Fibroblast of mammary gland (primary cell): Measurements from ENCODE around the gene EIF4G3.
"Not testable (repeated sequence)": the region's sequence is repeated elsewhere in the genome, so short reads cannot be mapped to it uniquely, and the experiment has no call there.

ENCODE experiments used
- DNase-seq: peaks from one replicate; pipeline ENCODE4 v3.0.0-alpha.2; 2010; ENCODE audit warnings: low read depth
- H3K4me3 ChIP-seq: 2 replicates; pipeline ENCODE4 v1.5.1; 2011; ENCODE audit warnings: low read depth, mild to moderate bottlenecking, low read length, moderate library complexity; ENCODE audit not compliant: control insufficient read depth
- CTCF ChIP-seq: conservative IDR thresholded peaks from 2 replicates; pipeline ENCODE4 v1.5.1; 2011; ENCODE audit warnings: low read depth, low read length, inconsistent platforms; ENCODE audit not compliant: control insufficient read depth, insufficient read depth

Gene EIF4G3

GRCh38 chr1:21185221-21185731, 8.6 kb upstream of the EIF4G3 start:
- no peak for TF ChIP-seq CTCF
- no peak for DNase-seq
- no peak overlapping the region for H3K4me3 ChIP-seq

DNA sequence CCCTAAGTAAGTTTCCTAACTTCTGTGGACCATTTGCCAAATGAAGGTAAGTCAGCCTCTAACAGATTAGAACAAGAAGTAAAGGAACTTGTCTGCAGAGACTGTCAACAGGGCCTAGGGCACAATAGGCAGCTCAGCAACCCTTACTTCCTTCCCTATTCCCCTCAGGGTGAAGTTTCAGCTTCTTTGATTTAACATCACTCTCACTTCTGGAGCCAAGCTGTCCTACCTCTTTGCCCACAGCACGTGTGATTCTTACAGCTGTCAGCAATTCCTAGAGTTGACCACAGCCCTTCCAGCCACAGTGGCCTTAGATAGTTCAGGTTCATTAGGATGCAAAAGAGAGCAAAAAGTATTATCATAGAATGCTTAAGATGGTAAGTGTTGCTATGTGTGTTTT, 7.6 kb upstream of the EIF4G3 start:
- DNase-seq = no peak
- H3K4me3 ChIP-seq = no peak overlapping the region
- TF ChIP-seq CTCF = no peak

DNA sequence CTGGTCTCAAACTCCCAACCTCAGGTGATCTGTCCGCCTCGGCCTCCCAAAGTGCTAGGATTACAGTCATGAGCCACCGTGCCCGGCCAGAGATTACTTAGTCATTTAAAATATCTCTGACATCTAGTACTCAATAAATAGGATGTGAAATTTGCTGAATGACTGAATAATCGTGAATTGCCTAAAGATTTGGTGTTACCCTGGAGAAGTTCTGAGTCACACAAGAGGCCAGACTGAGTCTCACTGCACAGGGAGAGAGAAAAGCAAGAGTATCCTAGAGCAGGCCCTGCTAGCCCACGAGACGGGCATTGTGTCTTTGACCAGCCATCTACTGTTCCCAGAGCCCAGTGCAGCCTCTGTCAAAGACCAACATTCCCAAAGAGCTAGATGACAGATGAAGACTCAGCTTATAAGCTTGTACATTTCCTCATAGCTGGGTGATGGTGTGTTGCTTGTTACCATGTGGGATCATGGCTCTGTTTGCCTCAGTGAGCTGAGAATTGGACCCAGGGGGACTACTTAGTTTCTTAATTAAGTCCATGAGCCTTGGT, 5.6 kb upstream of the EIF4G3 start:
- no peak overlapping the region for H3K4me3 ChIP-seq
- peak; percentile 56 for DNase-seq
- TF ChIP-seq CTCF = no peak

DNA sequence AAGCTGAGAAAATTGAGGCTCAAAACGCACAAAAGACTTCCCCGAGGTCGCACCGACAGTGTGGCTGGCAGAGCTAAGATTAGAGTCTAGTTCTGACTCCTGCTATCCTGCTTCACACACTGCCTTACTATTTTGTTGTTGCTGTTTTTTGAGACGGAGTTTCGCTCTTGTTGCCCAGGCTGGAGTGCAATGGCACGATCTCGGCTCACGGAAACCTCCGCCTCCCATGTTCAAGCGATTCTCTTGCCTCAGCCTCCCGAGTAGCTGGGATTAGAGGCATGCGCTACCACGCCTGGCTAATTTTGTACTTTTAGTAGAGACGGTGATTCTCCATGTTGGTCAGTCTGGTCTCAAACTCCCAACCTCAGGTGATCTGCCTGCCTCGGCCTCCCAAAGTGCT, 1.6 kb upstream of the EIF4G3 start:
- not testable (repeated sequence) for DNase-seq, H3K4me3 ChIP-seq

GRCh38 chr1:21175670-21176581, 771 bp downstream of the EIF4G3 start:
- no peak for TF ChIP-seq CTCF
- DNase-seq = no peak
- H3K4me3 ChIP-seq = peak overlapping the region; percentile 75

GRCh38 chr1:21175324-21175669, 1.4 kb downstream of the EIF4G3 start:
- peak overlapping the region; percentile 75 for H3K4me3 ChIP-seq
- peak; percentile 57 for DNase-seq
- no peak for TF ChIP-seq CTCF

DNA sequence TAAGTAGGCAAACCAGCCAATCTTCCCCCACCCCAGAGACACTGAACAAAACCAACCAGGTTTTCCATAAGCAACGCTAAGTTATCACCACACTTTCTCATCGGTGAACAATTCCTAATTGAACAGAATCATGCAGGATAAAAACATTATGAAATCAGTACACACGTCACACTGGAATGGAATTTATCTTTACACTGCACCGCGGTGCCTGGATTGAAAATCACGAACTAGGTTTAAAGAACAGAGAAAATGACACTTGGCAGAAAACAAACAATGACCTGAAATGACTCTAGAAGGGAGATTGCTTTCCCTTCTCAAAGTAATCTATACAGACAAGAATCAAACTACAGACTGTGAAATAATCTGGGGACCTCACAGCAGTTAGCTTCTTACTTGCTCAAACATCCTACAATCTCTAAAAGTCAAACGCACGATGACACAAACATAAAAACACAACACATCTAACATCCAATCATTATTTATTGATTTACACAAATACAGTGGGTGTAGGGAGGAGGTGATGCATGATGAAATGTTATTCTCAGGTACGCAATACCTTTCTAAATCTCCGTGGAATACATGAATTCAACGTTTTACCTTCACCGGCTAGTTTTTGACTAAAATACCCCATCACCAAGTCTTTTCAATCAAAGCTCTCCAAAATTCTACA, 1.9 kb downstream of the EIF4G3 start:
- H3K4me3 ChIP-seq = peak overlapping the region; percentile 75
- no peak for TF ChIP-seq CTCF
- peak; percentile 83 for DNase-seq
